Measurements from ENCODE around the gene MPO. TPM values are rescaled to one million over a fixed set of nuclear protein-coding genes. Genes with fewer than 3 reads are reported as not detected.

Gene MPO
- total RNA-seq, 1 experiment from 2014 or later: not detected

GRCh38 chr17:58278661-58279015, 2.1 kb downstream of the MPO start:
- no TSS peak for BruUV-seq (replicated peaks)
- TF ChIP-seq EZH2 (IDR thresholded peaks at IDR 0.05; ENCODE audit: low read depth): no peak
- TF ChIP-seq CTCF (conservative IDR thresholded peaks at IDR 0.05): no peak
- Histone ChIP-seq H3K9me2 (ENCODE audit: insufficient read depth) (no peaks in the 10 kb centered on the region), H3K27ac (no peak overlapping the region), H3K79me2 (ENCODE audit: low read depth) (no peaks in the 10 kb centered on the region), H2AFZ (no peak overlapping the region), H4K20me1 (ENCODE audit: insufficient read depth) (no peaks in the 10 kb centered on the region), H3K4me3 (no peak overlapping the region), H3F3A (ENCODE audit: insufficient read depth, low read depth) (no peaks in the 10 kb centered on the region), H3K4me1 (replicated peaks; ENCODE audit: insufficient read depth) (no peaks in the 10 kb centered on the region), H3K27me3 (ENCODE audit: insufficient read depth, low read depth) (peaks cover 78% of the 10 kb centered on the region), H3K36me3 (ENCODE audit: low read depth) (no peaks in the 10 kb centered on the region), H3K4me2 (no peak overlapping the region), H3K9me3 (ENCODE audit: insufficient read depth, low read depth) (no peaks in the 10 kb centered on the region)
- POLR2A ChIA-PET (ENCODE audit: unreplicated experiment): no interaction called here
- DNase-seq: no peak
- intact Hi-C loops (cut with micrococcal nuclease; ENCODE audit: unreplicated experiment): no loop called here
- CTCF ChIA-PET: no interaction called here

GRCh38 chr17:58277802-58278595, 2.7 kb downstream of the MPO start:
- H3K79me2 ChIP-seq (ENCODE audit: low read depth): no peaks in the 10 kb centered on the region
- no peak overlapping the region for H2AFZ ChIP-seq
- no peak for TF ChIP-seq EZH2 (IDR thresholded peaks at IDR 0.05; ENCODE audit: low read depth)
- no peak for TF ChIP-seq CTCF (conservative IDR thresholded peaks at IDR 0.05)
- no peaks in the 10 kb centered on the region for H3K4me1 ChIP-seq (replicated peaks; ENCODE audit: insufficient read depth)
- ChIA-PET POLR2A (ENCODE audit: unreplicated experiment) (no interaction called here), CTCF (no interaction called here)
- H3K36me3 ChIP-seq (ENCODE audit: low read depth): no peaks in the 10 kb centered on the region
- intact Hi-C loops (cut with micrococcal nuclease; ENCODE audit: unreplicated experiment): loop anchor here (1.0 kb wide), 1 partner anchor 169 kb away; no protein-coding TSS in a partner anchor
- H3K27ac ChIP-seq: no peak overlapping the region
- no peak for DNase-seq
- H3F3A ChIP-seq (ENCODE audit: insufficient read depth, low read depth): no peaks in the 10 kb centered on the region
- H3K4me2 ChIP-seq: no peak overlapping the region
- no peaks in the 10 kb centered on the region for H3K9me3 ChIP-seq (ENCODE audit: insufficient read depth, low read depth)
- no peaks in the 10 kb centered on the region for H3K9me2 ChIP-seq (ENCODE audit: insufficient read depth)
- BruUV-seq (replicated peaks): no TSS peak
- H3K4me3 ChIP-seq: no peak overlapping the region
- H3K27me3 ChIP-seq (ENCODE audit: insufficient read depth, low read depth): peaks cover 84% of the 10 kb centered on the region
- no peaks in the 10 kb centered on the region for H4K20me1 ChIP-seq (ENCODE audit: insufficient read depth)

- Histone ChIP-seq H3K9me2 (ENCODE audit: insufficient read depth) (no peaks in the 10 kb centered on the region), H2AFZ (no peak overlapping the region), H3F3A (ENCODE audit: insufficient read depth, low read depth) (no peaks in the 10 kb centered on the region), H3K36me3 (ENCODE audit: low read depth) (no peaks in the 10 kb centered on the region), H3K27me3 (ENCODE audit: insufficient read depth, low read depth) (peaks cover 88% of the 10 kb centered on the region), H3K79me2 (ENCODE audit: low read depth) (no peaks in the 10 kb centered on the region), H3K27ac (no peak overlapping the region), H3K9me3 (ENCODE audit: insufficient read depth, low read depth) (no peaks in the 10 kb centered on the region), H3K4me3 (no peak overlapping the region), H3K4me1 (replicated peaks; ENCODE audit: insufficient read depth) (no peaks in the 10 kb centered on the region), H3K4me2 (no peak overlapping the region), H4K20me1 (ENCODE audit: insufficient read depth) (no peaks in the 10 kb centered on the region)
- ChIA-PET POLR2A (ENCODE audit: unreplicated experiment) (no interaction called here), CTCF (no interaction called here)
- intact Hi-C loops (cut with micrococcal nuclease; ENCODE audit: unreplicated experiment): loop anchor here (1.0 kb wide), 1 partner anchor 170 kb away; no protein-coding TSS in a partner anchor
- no peak for DNase-seq
- TF ChIP-seq CTCF (conservative IDR thresholded peaks at IDR 0.05): peak; percentile 68
- TF ChIP-seq EZH2 (IDR thresholded peaks at IDR 0.05; ENCODE audit: low read depth): no peak
- no TSS peak for BruUV-seq (replicated peaks)
Measured at GRCh38 chr17:58277107-58277801, 3.5 kb downstream of the MPO start.

All from PC-9 (cell line).